Suprapubic skin (tissue), 4 donors: ENCODE results near the gene UHRF2. TPM values are rescaled to one million over a fixed set of nuclear protein-coding genes. Genes with fewer than 3 reads are reported as not detected.

Experiments
- DNase-seq, 2 donors: peaks; one replicate each; pipeline ENCODE4 v3.0.0-alpha.2; 2019; ENCODE audit warnings: low spot score in 2 of 2
- H3K27ac ChIP-seq: fragments of 200-600 bp; sonication (generic); one replicate; pipeline ENCODE4 v1.5.1; 2019
- H3K27me3 ChIP-seq: fragments of 200-600 bp; sonication (generic); one replicate; pipeline ENCODE4 v1.5.1; 2019
- H3K36me3 ChIP-seq: fragments of 200-600 bp; sonication (generic); one replicate; pipeline ENCODE4 v1.5.1; 2019
- H3K4me1 ChIP-seq: fragments of 200-600 bp; sonication (generic); one replicate; pipeline ENCODE4 v1.5.1; 2019
- H3K4me3 ChIP-seq: fragments of 200-600 bp; sonication (generic); one replicate; pipeline ENCODE4 v1.5.1; 2019; ENCODE audit warnings: mild to moderate bottlenecking
- H3K9me3 ChIP-seq: fragments of 200-600 bp; sonication (generic); one replicate; pipeline ENCODE4 v1.5.1; 2019
- EP300 ChIP-seq: sonication (generic); formaldehyde crosslinking; IDR thresholded peaks from one replicate; pipeline ENCODE4 v1.6.1; 2017; ENCODE audit warnings: antibody characterized with exemption
- POLR2A ChIP-seq, 2 donors: fragments of 450-650 bp; IDR thresholded peaks; one replicate each; pipeline ENCODE4 v1.6.1; 2017; ENCODE audit warnings: antibody characterized with exemption in 2 of 2, mild to moderate bottlenecking in 2 of 2, moderate library complexity in 2 of 2
- POLR2AphosphoS5 ChIP-seq, 3 donors: sonication (generic); formaldehyde crosslinking; IDR thresholded peaks; one replicate each; pipeline ENCODE4 v1.6.1; 2017; ENCODE audit warnings: antibody characterized with exemption in 3 of 3
- WGBS: methylation state at CpG from one replicate; pipeline ENCODE4 v1.1.5; 2018; 5-methylcytosine and 5-hydroxymethylcytosine counted together
- total RNA-seq, 4 donors: library from RNA; depleted of rRNA; stranded (reverse); fragments of >200 nt; gene quantifications; one replicate each; pipeline ENCODE4 v1.1.0, GENCODE V29; 2016
- TF ChIP-seq, protein P1 (sequence below), 2 donors: fragments of 200-600 bp in 1 of 2; fragments of 450-650 bp in 1 of 2; sonication (generic) in 1 of 2; IDR thresholded peaks; one replicate each; pipeline ENCODE4 v1.5.1; 2016 to 2019; ENCODE audit warnings: antibody characterized with exemption in 2 of 2, mild to moderate bottlenecking in 1 of 2, moderate library complexity in 1 of 2

Gene UHRF2
- total RNA-seq, 4 donors from 2014 or later, result 25.5 to 120 (median 70.6) TPM

DNA sequence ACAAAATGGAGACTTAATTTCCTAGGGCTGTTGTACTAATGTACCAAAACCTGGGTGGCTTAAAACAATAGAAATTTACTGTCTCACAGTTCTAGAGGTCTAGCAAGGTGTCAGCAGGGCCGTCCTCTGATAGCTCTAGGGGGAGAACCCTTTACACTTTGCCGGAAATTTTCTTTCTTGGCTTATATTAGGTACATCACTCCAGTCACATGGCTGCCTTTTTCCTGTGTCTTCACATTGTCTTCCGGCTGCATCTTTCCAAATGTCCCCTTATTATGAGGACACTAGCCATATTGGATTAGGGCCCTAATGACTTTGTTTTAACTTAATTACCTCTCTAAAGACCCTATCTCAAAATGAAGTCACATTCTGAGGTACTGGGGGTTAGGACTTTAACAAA is 5.8 kb downstream of the UHRF2 start:
- H3K4me1 ChIP-seq, result peaks cover 40% of the 10 kb centered on the region
- TF ChIP-seq POLR2A (IDR thresholded peaks at IDR 0.05) (no peak), EP300 (no peak), POLR2AphosphoS5 (IDR thresholded peaks at IDR 0.05) (no peak)
- TF ChIP-seq, protein P1, sequence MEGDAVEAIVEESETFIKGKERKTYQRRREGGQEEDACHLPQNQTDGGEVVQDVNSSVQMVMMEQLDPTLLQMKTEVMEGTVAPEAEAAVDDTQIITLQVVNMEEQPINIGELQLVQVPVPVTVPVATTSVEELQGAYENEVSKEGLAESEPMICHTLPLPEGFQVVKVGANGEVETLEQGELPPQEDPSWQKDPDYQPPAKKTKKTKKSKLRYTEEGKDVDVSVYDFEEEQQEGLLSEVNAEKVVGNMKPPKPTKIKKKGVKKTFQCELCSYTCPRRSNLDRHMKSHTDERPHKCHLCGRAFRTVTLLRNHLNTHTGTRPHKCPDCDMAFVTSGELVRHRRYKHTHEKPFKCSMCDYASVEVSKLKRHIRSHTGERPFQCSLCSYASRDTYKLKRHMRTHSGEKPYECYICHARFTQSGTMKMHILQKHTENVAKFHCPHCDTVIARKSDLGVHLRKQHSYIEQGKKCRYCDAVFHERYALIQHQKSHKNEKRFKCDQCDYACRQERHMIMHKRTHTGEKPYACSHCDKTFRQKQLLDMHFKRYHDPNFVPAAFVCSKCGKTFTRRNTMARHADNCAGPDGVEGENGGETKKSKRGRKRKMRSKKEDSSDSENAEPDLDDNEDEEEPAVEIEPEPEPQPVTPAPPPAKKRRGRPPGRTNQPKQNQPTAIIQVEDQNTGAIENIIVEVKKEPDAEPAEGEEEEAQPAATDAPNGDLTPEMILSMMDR (IDR thresholded peaks at IDR 0.05), result no peak
- no peaks in the 10 kb centered on the region for H3K27me3 ChIP-seq
- 81% methylated on average over 3 of the region's 3 CpGs for WGBS
- no peak for DNase-seq
- no peak overlapping the region for H3K4me3 ChIP-seq
- H3K9me3 ChIP-seq, result no peaks in the 10 kb centered on the region
- H3K27ac ChIP-seq, result no peak overlapping the region
- peaks cover 7% of the 10 kb centered on the region for H3K36me3 ChIP-seq

DNA sequence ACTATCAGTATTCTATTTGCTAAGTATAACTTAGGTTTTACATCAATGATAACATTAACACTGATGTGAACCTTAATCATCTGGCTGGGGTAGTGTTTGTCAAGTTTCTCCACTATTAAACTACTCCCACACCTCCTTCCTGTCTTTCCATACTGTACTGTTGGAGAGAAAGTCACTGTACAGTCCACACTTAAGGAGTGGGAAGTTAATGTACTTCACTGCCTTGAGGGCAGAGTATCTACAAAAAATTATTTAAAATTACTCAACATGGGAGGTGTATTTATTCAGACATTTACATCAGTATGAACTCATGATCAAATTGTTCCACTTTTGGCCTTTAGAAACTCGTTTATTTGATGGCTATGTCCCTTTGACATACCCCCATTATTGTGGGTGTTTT is 11.9 kb downstream of the UHRF2 start:
- Histone ChIP-seq H3K4me1 (peaks cover 10% of the 10 kb centered on the region), H3K27ac (no peak overlapping the region), H3K27me3 (no peaks in the 10 kb centered on the region), H3K4me3 (no peak overlapping the region), H3K36me3 (peaks cover 7% of the 10 kb centered on the region), H3K9me3 (no peaks in the 10 kb centered on the region)
- no peak for TF ChIP-seq POLR2AphosphoS5 (IDR thresholded peaks at IDR 0.05)
- no peak for TF ChIP-seq EP300
- TF ChIP-seq, protein P1 (IDR thresholded peaks at IDR 0.05), result no peak
- no peak for TF ChIP-seq POLR2A (IDR thresholded peaks at IDR 0.05)
- DNase-seq, result no peak
- 64% methylated on average over 1 of the region's 1 CpG for WGBS

DNA sequence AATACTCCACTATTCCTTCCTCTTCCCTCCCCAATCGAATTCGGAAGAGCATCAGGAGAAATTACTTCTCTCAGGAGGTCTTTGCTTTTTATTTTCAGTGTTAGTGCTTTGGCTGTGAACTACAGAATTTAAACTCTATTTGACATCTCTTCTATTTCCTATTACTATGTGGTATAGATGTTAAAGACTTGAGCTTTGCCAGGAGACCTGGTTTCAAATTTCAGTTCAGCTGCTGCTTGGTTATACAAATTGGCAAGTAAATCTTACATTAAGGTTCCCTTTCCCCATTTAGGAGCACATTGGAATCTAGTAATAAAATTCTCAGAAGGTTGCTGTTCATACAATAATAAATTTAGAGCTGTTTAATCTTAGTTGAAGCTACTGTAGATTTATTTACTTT is 13.1 kb downstream of the UHRF2 start:
- no peak overlapping the region for H3K27ac ChIP-seq
- no peak overlapping the region for H3K4me3 ChIP-seq
- H3K27me3 ChIP-seq, result no peaks in the 10 kb centered on the region
- H3K9me3 ChIP-seq, result no peaks in the 10 kb centered on the region
- WGBS, result 78% methylated on average over 2 of the region's 2 CpGs
- peaks cover 7% of the 10 kb centered on the region for H3K36me3 ChIP-seq
- peaks cover 17% of the 10 kb centered on the region for H3K4me1 ChIP-seq
- DNase-seq, result no peak
- TF ChIP-seq POLR2AphosphoS5 (IDR thresholded peaks at IDR 0.05), result no peak
- TF ChIP-seq EP300, result no peak
- TF ChIP-seq, protein P1 (IDR thresholded peaks at IDR 0.05), result no peak

DNA sequence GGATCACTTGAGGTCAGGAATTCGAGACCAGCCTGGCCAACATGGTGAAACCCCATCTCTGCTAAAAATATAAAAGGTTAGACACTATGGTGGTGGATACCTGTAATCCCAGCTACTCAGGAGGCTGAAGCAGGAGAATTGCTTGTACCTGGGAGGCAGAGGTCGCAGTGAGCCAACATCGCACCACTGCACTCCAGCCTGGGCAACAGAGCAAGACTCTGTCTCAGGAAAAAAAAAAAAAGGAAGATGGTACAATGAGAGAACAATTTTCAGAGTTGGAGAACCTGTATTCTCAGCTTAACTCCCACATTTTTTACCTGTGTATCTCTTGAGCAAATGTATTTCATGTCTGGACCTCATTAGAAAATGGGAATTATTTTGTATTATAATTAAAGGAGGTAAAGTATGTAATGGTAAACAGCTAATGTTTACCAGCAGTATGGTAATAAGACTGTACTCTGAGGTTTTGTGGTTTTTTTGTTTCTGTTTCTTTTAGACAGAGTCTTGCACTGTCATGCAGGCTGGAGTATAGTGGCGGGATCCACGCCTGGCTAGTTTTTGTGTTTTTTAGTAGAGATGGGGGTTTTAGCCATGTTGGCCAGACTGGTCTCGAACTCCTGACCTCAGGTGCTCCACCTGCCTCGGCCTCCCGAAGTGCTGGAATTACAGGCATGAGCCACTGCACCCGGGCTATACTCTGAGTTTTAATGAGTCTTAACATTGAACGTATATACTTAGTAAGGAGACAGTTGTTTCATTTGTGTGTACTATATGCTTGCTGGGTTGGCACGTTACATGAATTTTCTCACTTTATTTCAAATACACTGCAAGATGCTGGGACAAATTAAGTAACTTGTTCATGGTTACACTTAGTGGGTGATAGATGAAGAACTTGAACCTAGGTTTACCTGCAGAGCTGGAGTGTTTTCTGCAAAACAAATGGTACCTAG is 16.2 kb downstream of the UHRF2 start:
- no peak for DNase-seq
- no peaks in the 10 kb centered on the region for H3K36me3 ChIP-seq
- 91% methylated on average over 11 of the region's 11 CpGs for WGBS
- peaks cover 16% of the 10 kb centered on the region for H3K4me1 ChIP-seq
- no peaks in the 10 kb centered on the region for H3K9me3 ChIP-seq
- no peak overlapping the region for H3K4me3 ChIP-seq
- no peak overlapping the region for H3K27ac ChIP-seq
- no peaks in the 10 kb centered on the region for H3K27me3 ChIP-seq
- TF ChIP-seq POLR2A (IDR thresholded peaks at IDR 0.05), result no peak
- no peak for TF ChIP-seq EP300
- TF ChIP-seq POLR2AphosphoS5 (IDR thresholded peaks at IDR 0.05), result no peak
- TF ChIP-seq, protein P1 (IDR thresholded peaks at IDR 0.05), result no peak

DNA sequence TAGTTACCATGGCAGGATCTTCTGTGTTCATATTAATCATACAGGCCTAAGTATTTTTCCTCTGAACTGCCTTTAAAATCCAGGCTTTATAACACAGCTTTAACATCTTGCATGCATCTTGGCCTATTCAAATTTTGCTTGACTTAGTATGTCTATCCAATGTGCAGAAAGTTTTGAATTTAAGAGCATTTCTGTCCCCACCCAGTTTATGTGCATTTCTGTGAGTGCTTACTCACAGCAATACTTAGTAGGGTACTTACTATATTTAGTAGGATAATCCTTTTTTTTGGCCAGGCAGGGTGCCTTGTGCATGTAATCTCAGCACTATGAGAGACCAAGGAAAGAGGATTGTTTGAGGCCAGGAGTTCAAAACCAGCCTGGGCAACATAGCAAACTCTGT is 18.0 kb downstream of the UHRF2 start:
- TF ChIP-seq EP300 (no peak), POLR2A (IDR thresholded peaks at IDR 0.05) (no peak), POLR2AphosphoS5 (IDR thresholded peaks at IDR 0.05) (no peak)
- TF ChIP-seq, protein P1 (IDR thresholded peaks at IDR 0.05), result no peak
- no peak overlapping the region for H3K4me3 ChIP-seq
- no peaks in the 10 kb centered on the region for H3K27me3 ChIP-seq
- H3K27ac ChIP-seq, result no peak overlapping the region
- peaks cover 16% of the 10 kb centered on the region for H3K4me1 ChIP-seq
- H3K9me3 ChIP-seq, result no peaks in the 10 kb centered on the region
- no peak for DNase-seq
- no peaks in the 10 kb centered on the region for H3K36me3 ChIP-seq
